UCSD-AML1 (cell line): ENCODE measurements around the gene SWT1.
A peak's percentile ranks its signal among the peaks of the same experiment; 100 is the strongest.

Experiments used
- DNase-seq: peaks from one replicate; lab custom pipeline; 2025; ENCODE audit not compliant: unreplicated experiment; lab: John Stamatoyannopoulos, UW

The SWT1 gene

GRCh38 chr1:185156854-185157598, at the start of gene SWT1, which contains the start of gene TRMT1L:
TSS of gene SWT1 (plus strand) at chr1:185157167. CDS start at chr1:185160842, 3,675 bp downstream.
TSS of gene TRMT1L (minus strand) at chr1:185156953. CDS start at chr1:185156712, 241 bp downstream.
- peak; percentile 99 for DNase-seq

GRCh38 chr1:185108321-185108720, 48.6 kb upstream of the SWT1 start:
- no peak for DNase-seq

GRCh38 chr1:185110145-185110544, 46.8 kb upstream of the SWT1 start:
- DNase-seq, result no peak

GRCh38 chr1:185111873-185112272, 45.1 kb upstream of the SWT1 start:
- DNase-seq, result no peak

GRCh38 chr1:185112356-185112755, 44.6 kb upstream of the SWT1 start:
- no peak for DNase-seq

- no peak for DNase-seq
Observed at GRCh38 chr1:185129708-185130107, 27.3 kb upstream of the SWT1 start.

- no peak for DNase-seq
Observed at GRCh38 chr1:185132534-185132933, 24.4 kb upstream of the SWT1 start.

GRCh38 chr1:185137896-185138545, 18.9 kb upstream of the SWT1 start:
- no peak for DNase-seq

GRCh38 chr1:185139246-185139645, 17.7 kb upstream of the SWT1 start:
- no peak for DNase-seq

- no peak for DNase-seq
Observed at GRCh38 chr1:185144233-185144632, 12.7 kb upstream of the SWT1 start.

- DNase-seq, result no peak
Observed at GRCh38 chr1:185151215-185151614, 5.8 kb upstream of the SWT1 start.

- no peak for DNase-seq
Observed at GRCh38 chr1:185152187-185152767, 4.7 kb upstream of the SWT1 start.

- DNase-seq, result no peak
Observed at GRCh38 chr1:185154912-185155513, 2.0 kb upstream of the SWT1 start.

GRCh38 chr1:185155600-185156287, 1.2 kb upstream of the SWT1 start:
- no peak for DNase-seq

- DNase-seq, result no peak
Observed at GRCh38 chr1:185156288-185156853, 596 bp upstream of the SWT1 start.

- DNase-seq, result no peak
Observed at GRCh38 chr1:185157599-185158412, 839 bp downstream of the SWT1 start.

- DNase-seq, result no peak
Observed at GRCh38 chr1:185158800-185159199, 1.8 kb downstream of the SWT1 start.

GRCh38 chr1:185159966-185160365, 3.0 kb downstream of the SWT1 start:
- no peak for DNase-seq

GRCh38 chr1:185162491-185162890, 5.5 kb downstream of the SWT1 start:
- DNase-seq, result no peak

- no peak for DNase-seq
Observed at GRCh38 chr1:185166106-185166505, 9.1 kb downstream of the SWT1 start.
